IMR-90 (cell line): Measurements from ENCODE around the gene CPED1.

Experiments used
- CEBPB ChIP-seq: IDR thresholded peaks from 2 replicates; pipeline ENCODE4 v1.6.1; 2012; ENCODE audit warnings: low read depth, low read length, improper control_type of control experiment
- CHD1 ChIP-seq: IDR thresholded peaks from 2 replicates; pipeline ENCODE4 v1.6.1; 2012; ENCODE audit warnings: low read depth, low read length, improper control_type of control experiment
- MAFK ChIP-seq: IDR thresholded peaks from 2 replicates; pipeline ENCODE4 v1.6.1; 2012; ENCODE audit warnings: low read depth, low read length, improper control_type of control experiment
- NFE2L2 ChIP-seq: fragments of 150-350 bp; IDR thresholded peaks from 2 replicates; pipeline ENCODE4 v1.6.1; 2016; ENCODE audit warnings: low read depth, mild to moderate bottlenecking, low read length
- POLR2A ChIP-seq: IDR thresholded peaks from 2 replicates; pipeline ENCODE4 v1.6.1; 2012; ENCODE audit warnings: mild to moderate bottlenecking, low read depth, low read length
- RAD21 ChIP-seq: IDR thresholded peaks from 2 replicates; pipeline ENCODE4 v1.6.1; 2012; ENCODE audit warnings: low read length, improper control_type of control experiment
- RCOR1 ChIP-seq: IDR thresholded peaks from 2 replicates; pipeline ENCODE4 v1.6.1; 2012; ENCODE audit warnings: mild to moderate bottlenecking, low read length, improper control_type of control experiment; ENCODE audit not compliant: insufficient replicate concordance
- RFX5 ChIP-seq: IDR thresholded peaks from 2 replicates; pipeline ENCODE4 v1.8.0; 2012; ENCODE audit warnings: low read depth, mild to moderate bottlenecking, low read length, moderate library complexity
- SMC3 ChIP-seq: fragments of 150-350 bp; IDR thresholded peaks from 2 replicates; pipeline ENCODE4 v1.6.1; 2016; ENCODE audit warnings: low read depth, mild to moderate bottlenecking, antibody characterized with exemption, low read length, moderate library complexity
- TF ChIP-seq, protein P1 (sequence below): conservative IDR thresholded peaks from 2 replicates; pipeline ENCODE4 v1.5.1; 2012; ENCODE audit warnings: mild to moderate bottlenecking, low read depth, low read length, improper control_type of control experiment
- TF ChIP-seq, protein P2 (sequence below): fragments of 150-350 bp; IDR thresholded peaks from 2 replicates; pipeline ENCODE4 v1.6.1; 2017; ENCODE audit warnings: mild to moderate bottlenecking, antibody characterized with exemption, low read length, low read depth
- TF ChIP-seq, protein P3 (sequence below): fragments of 150-350 bp; IDR thresholded peaks from 2 replicates; pipeline ENCODE4 v1.6.1; 2016; ENCODE audit warnings: low read depth, mild to moderate bottlenecking, low read length, moderate library complexity, borderline replicate concordance

DNA sequence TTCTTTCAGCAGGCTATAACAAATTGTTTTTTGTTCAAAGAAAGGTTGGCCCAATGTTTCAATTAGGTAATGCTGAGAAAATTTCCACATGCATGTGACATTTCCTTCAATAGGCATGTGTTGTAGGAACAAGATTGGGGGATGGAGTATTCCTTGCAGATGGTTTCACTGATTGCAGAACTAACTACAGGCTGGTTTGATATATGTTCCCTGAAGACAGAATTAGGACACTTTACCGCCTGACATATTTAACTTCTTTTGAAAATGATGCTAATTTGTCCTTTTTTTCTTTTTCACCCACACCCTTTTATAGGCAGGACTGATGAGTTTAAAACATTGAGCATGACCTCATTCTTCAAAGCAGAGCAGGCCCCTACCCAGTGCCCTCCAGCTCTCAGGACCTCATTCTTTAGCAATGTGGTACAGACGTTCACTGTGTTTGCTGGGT, 163.3 kb downstream of the CPED1 start:
- TF ChIP-seq, protein P1, sequence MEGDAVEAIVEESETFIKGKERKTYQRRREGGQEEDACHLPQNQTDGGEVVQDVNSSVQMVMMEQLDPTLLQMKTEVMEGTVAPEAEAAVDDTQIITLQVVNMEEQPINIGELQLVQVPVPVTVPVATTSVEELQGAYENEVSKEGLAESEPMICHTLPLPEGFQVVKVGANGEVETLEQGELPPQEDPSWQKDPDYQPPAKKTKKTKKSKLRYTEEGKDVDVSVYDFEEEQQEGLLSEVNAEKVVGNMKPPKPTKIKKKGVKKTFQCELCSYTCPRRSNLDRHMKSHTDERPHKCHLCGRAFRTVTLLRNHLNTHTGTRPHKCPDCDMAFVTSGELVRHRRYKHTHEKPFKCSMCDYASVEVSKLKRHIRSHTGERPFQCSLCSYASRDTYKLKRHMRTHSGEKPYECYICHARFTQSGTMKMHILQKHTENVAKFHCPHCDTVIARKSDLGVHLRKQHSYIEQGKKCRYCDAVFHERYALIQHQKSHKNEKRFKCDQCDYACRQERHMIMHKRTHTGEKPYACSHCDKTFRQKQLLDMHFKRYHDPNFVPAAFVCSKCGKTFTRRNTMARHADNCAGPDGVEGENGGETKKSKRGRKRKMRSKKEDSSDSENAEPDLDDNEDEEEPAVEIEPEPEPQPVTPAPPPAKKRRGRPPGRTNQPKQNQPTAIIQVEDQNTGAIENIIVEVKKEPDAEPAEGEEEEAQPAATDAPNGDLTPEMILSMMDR = no peak
- TF ChIP-seq RFX5 (no peak), RAD21 (no peak), POLR2A (no peak), NFE2L2 (no peak), CHD1 (no peak), SMC3 (no peak), RCOR1 (no peak), CEBPB (no peak), MAFK (no peak)
- TF ChIP-seq, protein P2, sequence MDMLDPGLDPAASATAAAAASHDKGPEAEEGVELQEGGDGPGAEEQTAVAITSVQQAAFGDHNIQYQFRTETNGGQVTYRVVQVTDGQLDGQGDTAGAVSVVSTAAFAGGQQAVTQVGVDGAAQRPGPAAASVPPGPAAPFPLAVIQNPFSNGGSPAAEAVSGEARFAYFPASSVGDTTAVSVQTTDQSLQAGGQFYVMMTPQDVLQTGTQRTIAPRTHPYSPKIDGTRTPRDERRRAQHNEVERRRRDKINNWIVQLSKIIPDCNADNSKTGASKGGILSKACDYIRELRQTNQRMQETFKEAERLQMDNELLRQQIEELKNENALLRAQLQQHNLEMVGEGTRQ = no peak
- TF ChIP-seq, protein P3, sequence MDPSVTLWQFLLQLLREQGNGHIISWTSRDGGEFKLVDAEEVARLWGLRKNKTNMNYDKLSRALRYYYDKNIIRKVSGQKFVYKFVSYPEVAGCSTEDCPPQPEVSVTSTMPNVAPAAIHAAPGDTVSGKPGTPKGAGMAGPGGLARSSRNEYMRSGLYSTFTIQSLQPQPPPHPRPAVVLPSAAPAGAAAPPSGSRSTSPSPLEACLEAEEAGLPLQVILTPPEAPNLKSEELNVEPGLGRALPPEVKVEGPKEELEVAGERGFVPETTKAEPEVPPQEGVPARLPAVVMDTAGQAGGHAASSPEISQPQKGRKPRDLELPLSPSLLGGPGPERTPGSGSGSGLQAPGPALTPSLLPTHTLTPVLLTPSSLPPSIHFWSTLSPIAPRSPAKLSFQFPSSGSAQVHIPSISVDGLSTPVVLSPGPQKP = no peak
